DMS 273 (cell line): ENCODE data around the gene FAM210A.
"Not testable (repeated sequence)": the region's sequence is repeated elsewhere in the genome, so short reads cannot be mapped to it uniquely, and the experiment has no call there.

Source experiments
- DNase-seq: peaks from one replicate; lab custom pipeline; 2025; ENCODE audit not compliant: unreplicated experiment; lab: John Stamatoyannopoulos, UW

Gene FAM210A, protein sequence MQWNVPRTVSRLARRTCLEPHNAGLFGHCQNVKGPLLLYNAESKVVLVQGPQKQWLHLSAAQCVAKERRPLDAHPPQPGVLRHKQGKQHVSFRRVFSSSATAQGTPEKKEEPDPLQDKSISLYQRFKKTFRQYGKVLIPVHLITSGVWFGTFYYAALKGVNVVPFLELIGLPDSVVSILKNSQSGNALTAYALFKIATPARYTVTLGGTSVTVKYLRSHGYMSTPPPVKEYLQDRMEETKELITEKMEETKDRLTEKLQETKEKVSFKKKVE

DNA sequence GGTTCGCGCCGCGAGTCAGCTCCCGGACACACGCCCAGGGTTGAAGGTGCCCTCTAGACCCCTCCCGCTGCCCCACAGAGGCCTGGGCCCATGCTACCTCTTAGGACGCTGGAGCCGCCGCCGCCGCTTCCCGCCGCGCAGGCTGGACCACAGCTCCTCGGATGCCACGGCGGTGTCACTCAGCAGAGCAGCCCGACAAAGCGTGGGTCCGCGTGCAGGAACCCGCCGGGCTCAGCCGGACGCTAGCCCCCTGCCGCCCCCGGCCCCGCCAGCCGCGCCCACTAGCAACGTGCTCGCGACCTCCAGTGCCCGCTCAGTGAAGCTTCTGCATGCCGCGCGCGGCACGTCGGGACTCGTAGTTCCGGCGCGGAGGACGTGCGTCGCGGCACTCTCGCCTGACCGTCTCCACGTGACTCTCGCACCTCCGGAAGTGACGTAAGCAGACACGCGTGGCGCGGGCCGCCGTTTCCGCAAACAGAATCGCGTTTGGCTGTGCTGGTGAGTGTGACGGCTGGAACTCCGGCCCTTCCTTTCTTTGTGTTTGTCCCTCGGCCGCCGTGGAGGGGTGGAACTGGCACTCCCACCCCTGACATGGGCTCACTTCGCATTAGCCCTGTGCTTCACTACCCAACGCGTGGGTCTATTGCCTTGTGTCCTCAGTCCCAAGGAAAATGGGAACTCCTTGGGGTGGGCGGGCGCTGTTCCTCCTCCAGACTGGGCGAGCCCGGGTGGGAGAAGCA is at the start of gene FAM210A, which contains the start of gene RNMT:
Gene FAM210A, minus strand, starts transcription at position 327 of the 740 bp plus-strand sequence. CDS start 44,481 bp downstream, outside the sequence.
Gene RNMT, plus strand, starts transcription at position 442 of the 740 bp plus-strand sequence. CDS start 4,845 bp downstream, outside the sequence.
- DNase-seq: peak; percentile 99

DNA sequence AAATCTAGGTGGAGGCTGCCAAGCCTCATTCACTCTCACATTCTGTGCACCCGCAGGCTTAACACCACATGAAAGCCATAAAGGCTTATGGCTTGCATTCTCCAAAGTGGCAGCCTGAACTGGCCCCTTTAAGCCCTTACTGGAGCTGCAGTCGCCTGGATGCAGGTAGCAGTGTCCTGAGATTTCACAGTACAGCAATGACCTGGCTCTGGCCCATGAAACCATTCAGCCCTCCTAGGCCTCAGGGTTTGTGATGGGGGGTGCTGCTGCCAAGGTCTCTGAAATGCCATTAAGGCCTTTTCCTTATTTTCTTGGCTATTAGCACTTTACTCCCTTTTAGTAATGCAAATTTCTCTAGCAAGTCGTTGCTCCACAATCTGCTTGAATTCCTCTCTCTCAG is 48.7 kb upstream of the FAM210A start:
- DNase-seq: no peak

DNA sequence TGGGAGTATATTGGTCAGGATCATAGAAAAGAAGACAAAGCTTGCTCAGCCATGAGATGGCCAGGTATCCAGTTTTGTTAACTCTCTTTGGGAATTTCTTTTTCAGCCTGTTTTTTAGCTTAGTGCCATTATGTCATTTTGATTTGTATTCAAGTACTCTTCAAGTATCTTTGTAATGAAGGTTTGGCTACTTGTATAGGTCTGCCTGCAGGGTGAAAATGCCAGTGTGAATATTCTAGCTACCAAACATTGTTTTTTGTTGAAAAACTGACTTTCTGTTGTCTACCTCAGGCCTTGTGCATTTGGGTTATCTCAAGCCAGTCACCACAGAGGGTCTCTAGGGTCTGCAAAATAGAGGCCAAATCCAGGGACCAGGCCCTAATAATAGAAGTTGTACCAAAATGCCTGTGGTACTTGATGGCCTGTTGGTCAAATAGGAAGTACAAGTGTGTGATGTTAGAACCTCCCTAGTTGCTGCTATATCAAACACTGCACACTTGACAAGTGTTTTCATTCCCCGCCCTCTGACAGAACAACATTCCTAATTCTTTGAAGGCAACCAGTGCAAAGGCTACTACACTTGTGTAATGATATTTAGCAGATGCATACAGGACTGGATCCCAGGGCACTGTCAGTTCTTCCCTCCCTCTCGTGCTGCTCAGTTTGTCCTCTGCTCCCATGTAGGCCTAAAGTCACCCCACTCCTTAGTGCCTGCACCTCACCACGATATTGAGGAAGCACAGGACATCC is 36.5 kb upstream of the FAM210A start:
- DNase-seq: no peak

DNA sequence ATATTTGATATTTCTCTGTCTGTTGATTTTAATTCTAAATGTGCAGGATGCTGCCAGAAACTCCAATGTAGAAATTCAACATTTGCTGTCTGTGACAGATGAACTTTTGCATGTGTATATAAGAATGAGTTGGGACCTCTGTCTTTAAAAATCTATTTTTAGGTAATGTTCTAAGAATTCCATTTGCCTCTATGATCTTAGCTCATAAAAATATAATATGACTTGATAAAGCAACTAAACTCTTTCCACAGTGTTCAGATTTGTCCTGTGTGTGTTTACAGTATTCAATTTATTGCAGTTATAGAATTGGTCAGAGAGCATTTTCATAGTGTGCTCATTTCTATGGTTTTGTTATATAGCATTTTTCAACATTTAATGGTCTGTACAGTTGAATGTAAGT is 33.7 kb upstream of the FAM210A start:
- no peak for DNase-seq

DNA sequence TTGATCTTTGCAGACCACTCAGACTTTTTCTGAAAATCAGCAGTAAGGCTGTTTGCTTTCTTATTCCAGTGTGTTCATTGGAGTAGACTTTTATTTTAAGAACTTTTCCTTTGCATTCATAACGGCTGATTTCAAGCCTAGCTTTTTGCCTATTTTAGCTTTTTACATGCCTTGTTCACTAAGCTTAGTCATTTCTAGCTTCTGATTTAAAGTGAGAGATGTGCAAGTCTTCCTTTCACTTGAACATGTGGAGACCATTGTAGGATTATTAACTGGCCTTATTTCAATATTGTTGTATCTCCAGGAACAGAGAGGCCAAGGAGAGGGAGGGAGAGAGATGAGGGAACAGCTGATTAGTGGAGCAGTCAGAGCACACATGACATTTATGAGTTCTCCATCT is 32.3 kb upstream of the FAM210A start:
- DNase-seq: no peak

DNA sequence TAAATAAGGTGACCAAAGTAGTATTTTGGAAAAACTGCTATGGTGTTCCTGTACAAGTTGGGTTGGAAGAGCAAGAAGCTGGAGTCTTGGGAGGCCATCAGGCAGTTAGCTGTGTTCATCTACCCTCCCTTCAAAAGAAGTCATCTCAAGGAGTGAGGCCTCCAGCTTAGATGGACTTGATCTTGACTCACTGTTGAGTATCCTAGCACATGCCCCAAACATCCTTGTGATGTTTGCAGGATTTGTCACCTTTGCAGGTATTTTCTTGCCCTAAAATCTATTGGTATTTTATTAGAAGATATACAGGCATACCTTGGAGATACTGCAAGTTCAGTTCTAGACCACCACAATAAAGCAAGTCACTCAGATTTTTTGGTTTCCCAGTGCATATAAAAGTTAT is 30.3 kb upstream of the FAM210A start:
- no peak for DNase-seq

DNA sequence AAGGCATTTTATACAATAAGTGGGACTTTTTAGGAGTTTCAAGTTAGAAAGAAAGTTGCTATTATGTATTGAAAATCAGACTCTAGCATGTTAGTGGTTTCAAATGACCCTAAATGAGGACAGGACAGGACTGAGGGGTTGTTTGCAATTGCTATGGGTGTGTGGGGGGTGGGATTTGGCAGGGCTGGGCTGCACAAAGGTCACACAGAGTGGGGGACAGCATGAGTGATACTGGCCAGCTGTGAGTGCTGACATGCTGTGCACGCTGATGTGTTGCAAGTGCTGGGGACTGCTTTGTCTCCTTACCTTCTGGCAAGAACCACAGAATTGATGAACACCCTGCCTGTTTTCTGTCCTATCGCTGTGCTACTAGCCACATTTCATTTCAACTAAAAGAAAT is 29.9 kb upstream of the FAM210A start:
- DNase-seq: no peak

DNA sequence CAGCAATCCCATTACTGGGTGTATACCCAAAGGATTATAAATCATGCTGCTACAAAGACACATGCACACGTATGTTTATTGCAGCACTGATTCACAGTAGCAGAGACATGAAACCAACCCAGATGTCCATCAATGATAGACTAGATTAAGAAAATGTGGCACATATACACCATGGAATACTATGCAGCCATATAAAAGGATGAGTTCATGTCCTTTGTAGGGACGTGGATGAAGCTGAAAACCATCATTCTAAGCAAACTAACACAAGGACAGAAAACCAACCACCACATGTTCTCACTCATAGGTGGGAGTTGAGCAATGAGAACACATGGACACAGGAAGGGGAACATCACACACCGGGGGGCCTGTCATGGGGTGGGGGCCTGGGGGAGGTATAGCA is 25.2 kb upstream of the FAM210A start:
- DNase-seq: not testable (repeated sequence)

DNA sequence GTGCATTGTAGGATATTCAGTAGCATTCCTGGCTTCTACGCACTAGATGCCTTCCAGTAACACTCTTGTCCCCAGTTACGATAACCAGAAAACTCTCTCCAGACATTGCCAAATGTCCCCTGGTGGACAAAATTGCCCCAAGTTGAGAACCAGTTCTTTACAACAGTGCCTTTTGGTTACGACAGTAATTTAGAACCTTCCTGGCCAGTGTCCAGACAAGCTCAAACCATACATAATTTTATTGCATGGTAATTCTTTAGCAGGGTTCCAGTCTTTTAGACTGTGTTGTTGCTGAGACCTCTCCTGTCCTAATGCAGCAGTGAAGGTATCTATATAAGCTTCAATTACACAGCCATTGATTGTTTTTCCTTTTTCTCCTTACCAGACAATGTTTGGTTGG is 20.3 kb upstream of the FAM210A start:
- DNase-seq: no peak

DNA sequence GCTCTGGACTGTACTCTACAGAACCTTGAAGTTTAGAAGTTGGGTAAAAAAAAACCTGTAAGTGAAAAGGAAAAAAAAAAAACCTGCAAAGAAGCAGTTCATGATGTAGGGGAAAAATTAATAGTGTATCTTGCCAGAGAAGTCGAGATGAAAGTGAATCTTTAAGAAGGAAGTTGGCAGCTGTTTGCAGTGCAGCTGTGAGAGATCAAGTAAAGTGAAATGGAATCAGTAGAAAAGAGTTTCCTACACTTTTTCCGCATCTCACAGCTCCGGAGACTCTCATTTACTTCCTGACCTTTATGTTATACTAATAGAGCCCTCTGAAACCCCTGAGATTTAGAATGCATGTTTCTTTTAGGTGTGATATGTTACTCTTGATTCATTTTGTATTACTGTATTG is 19.3 kb upstream of the FAM210A start:
- DNase-seq: no peak

DNA sequence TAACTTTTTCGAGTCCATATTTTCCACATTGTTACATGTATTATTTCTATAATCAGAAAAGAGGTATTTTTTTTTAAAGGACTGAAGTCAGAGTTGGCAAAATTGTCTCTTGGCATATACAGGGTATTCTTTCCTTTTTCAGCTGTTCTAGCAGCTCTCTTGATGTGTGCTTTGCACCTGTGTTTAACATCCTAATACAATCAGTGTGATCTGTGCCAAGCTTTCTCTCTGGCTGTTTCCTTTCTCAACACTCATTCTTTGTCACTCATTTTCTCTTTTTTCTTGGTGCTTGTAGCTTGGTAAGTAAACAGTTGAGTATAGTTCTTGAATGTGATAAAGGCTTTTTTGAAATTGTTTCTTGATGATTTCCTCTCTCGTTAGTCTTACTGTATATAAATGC is 9.3 kb upstream of the FAM210A start:
- no peak for DNase-seq

DNA sequence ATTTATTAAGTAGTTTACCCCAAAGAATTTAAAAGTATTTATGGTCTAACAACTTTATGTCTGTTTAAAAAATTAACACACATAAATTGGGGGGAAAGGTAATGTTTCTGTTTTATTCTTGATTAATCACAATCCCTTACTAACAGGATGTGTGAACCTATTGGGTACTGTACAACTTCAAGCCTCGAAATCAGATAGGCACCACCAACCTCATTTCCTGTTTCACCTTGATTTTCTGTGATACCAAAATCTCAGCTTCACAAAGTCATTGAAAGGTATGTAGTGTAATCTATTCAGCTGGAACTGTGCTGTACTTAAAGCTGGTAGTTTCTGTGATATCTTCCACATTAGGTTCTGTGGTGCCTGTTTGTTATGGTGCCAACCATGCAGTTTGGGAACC is 4.1 kb upstream of the FAM210A start:
- no peak for DNase-seq

DNA sequence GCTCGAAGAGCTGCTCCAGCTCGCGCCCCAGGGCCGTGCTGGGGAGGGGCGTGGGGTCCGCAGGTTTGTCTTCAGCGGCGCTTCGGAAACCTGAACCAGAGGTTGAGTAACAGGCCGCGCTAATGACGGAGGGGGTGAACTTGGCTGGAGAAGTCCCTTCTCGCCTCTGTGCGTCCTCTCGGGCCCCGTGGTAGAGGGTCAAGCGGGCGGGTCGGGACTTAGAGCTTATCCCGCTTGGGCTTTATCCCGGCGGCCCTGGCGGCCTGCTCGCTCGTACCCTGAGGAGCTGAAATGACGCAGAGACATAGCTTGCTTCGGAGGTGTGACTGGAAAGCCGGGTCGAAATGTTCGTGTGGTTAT is 594 bp upstream of the FAM210A start:
- peak; percentile 81 for DNase-seq

DNA sequence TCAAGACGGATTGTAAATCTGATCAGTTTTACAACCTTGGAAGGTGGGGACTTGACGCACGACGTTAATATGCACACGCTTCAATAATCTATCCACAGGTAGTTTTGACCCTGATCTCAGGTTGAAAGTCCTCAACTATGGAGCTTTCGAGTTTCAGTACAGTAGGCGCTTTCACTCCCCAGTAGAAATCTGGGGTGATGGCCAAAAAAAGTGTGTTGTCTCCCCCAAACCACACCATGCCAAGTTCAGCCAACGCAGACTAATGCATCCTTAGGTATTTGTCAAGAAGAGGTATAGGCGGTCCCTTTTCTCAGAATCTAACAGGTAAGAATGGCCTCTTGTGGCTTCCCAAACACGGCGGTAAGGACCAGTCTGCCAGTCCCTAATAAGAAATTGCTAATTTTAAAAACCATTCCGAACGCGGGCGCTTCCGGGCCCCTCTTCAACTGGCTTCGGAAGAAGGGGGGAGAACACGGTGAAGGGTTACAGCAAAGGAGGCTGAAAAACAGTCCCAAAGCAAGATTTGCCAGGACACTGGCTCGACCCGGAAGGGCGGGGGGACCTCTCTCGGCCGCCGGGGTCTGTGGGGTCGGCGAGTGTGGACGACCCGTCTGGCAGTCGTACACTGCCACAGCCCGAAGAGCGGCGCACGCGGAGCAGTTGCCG is 659 bp downstream of the FAM210A start:
- DNase-seq: no peak

DNA sequence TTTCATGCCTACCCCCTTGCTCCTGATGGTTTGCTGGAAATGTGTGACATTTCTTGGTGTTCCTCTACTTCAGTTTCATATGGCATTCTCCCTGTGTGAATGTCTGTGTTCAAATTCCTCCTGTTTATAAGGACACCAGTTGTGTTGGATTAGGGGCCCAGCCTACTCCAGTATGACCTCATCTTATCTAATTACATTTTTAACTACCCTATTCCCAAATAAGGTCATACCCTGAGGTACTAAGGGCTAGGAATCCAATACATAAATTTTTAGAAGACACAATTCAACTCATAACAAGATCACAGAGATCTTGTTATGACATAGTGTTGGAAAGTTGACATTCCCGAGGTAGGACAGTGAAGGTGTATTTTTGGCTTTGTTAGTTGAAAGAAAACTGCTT is 5.5 kb downstream of the FAM210A start:
- DNase-seq: no peak

DNA sequence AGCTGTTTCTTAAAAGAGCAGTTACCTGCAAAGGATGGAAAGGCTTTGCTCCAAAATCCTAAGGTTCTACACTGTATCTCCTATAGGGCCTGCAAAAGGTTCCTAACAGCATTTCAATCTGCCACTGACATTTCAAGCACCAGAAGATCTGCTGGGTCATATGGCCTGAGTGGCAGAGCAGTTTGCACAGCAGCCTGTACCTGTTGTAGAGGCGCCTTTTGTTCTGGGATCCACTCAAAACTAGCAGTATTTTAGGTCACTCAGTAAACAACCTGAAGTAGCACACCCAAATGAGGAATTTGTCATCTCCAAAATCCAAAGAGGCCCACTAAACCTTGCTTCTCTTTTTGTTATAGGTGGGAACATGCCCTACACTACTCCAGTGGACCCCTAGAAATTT is 6.2 kb downstream of the FAM210A start:
- no peak for DNase-seq

DNA sequence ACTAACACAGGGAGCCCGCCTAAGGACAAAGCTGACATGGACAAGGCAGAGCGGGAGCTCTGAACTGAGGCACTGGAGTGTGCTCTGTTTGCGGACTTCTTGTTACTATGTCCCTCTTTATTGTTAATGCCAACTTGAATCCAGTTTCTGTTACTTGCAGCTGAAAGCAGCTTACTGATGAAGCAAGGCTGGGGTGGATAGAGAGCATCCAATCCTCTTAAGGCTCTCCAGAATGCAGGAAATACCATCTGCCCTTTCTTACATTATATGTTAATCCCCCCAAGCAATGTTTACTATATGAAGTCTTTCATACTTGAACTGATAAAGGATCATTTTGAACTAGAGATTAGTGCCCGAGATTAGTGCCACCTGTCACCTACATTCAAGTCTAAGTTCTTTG is 9.4 kb downstream of the FAM210A start:
- no peak for DNase-seq

DNA sequence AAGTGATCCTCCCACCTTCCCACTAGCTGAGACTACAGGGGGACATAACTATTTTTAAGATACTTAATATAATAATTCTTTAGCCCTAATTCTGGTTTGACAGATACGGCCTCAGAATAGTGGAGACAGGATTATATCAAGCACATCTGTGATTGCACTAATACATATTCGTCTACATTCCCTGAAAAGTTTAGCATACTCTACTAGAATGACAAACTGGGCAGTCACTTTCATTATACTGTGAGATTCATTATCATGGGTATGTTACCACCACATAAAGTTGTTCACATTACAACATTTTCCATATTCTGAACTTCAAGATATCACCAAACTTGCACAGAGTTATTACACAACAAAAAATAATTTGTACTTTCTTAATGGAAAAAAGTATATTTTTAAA is 11.0 kb downstream of the FAM210A start:
- DNase-seq: no peak

DNA sequence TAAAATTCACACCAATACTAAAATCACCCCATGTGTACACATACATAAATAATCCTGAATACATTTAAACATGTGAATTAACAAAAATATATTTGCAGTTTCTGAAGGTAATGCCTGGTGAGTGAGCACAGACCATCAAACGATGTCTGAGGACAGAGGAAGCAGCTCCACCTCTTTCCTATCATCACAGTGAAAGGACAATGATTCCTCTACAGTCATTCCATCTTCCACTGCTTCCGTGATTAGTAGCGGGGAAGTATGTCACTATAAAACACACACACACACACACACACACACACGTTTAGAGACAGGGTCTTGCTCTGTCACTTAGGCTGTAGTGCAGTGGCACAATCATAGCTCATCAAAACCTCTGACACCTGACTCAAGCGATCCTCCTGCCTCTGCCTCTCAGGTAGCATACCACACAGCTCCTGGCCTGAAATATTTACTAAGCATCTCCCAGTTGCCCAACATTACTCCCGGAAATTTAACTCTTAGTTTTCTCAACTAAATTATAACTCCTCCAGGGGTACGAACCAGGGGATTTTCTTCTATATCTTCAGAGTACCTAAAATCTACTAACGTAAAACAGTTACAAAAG is 12.8 kb downstream of the FAM210A start:
- DNase-seq: no peak

DNA sequence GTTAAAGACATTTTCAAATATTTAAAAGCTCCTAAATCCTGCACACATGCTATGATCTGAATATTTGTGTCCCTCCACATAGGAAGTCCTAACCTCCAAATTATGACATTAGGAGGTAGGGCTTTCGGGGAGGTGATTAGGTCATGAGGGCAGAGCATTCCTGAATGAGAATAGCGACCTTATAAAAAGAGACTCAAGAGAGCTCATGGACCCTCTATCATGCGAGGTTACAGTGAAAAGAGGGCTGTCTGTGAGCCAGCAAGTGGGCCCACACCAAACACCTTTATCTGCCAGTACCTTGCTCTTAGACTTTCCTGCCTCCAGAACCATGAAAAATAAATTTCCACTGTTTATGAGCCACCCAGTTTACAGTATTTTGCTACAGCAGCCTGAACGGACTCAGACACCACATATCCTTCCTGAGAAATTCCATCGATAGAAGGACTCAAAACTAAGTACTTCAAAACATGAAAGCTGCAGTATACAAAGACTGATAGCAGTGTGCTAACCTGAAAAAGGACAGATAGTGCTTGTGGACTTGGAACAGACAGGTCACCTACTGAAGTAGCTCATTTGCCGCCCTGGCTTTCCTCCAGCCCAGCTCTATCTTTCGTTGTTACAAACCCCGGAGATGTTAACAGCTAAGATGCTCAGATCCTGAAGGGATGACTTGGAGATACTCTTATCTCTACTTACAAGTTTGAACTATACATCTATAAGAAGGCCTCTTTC is 13.8 kb downstream of the FAM210A start:
- no peak for DNase-seq
